Fibroblast of skin of left quadriceps (primary cell): Measurements from ENCODE around the gene ITGAX.

ENCODE experiments used
- DNase-seq, 2 experiments: peaks; one replicate each; pipeline ENCODE4 v3.0.0-alpha.2; 2013; ENCODE audit warnings: low read depth in 2 of 2

Gene ITGAX

GRCh38 chr16:31348579-31348978 lies 6.4 kb upstream of the ITGAX start:
- DNase-seq, result no peak

GRCh38 chr16:31350275-31351005 lies 4.5 kb upstream of the ITGAX start:
- no peak for DNase-seq

- no peak for DNase-seq
Measured at GRCh38 chr16:31351246-31351941, 3.6 kb upstream of the ITGAX start.

GRCh38 chr16:31351942-31352325 lies 3.0 kb upstream of the ITGAX start:
- no peak for DNase-seq

- DNase-seq, result no peak
Measured at GRCh38 chr16:31352376-31353115, 2.4 kb upstream of the ITGAX start.

GRCh38 chr16:31355431-31356100 lies 590 bp downstream of the ITGAX start:
- DNase-seq, result no peak

GRCh38 chr16:31356566-31357323 lies 1.8 kb downstream of the ITGAX start:
- no peak for DNase-seq

GRCh38 chr16:31357324-31358109 lies 2.5 kb downstream of the ITGAX start:
- no peak for DNase-seq

- no peak for DNase-seq
Measured at GRCh38 chr16:31360251-31360650, 5.3 kb downstream of the ITGAX start.

GRCh38 chr16:31361201-31362110 lies 6.5 kb downstream of the ITGAX start:
- no peak for DNase-seq

- DNase-seq, result no peak
Measured at GRCh38 chr16:31362476-31363405, 7.8 kb downstream of the ITGAX start.

GRCh38 chr16:31363721-31364120 lies 8.7 kb downstream of the ITGAX start:
- no peak for DNase-seq

GRCh38 chr16:31364421-31364820 lies 9.4 kb downstream of the ITGAX start:
- no peak for DNase-seq

GRCh38 chr16:31365131-31365865 lies 10.3 kb downstream of the ITGAX start:
- DNase-seq, result no peak

- DNase-seq, result no peak
Measured at GRCh38 chr16:31367853-31368252, 12.9 kb downstream of the ITGAX start.

GRCh38 chr16:31371008-31371407 lies 16.0 kb downstream of the ITGAX start:
- DNase-seq, result no peak

- no peak for DNase-seq
Measured at GRCh38 chr16:31371619-31372484, 16.9 kb downstream of the ITGAX start.
